DOHH2 (cell line): ENCODE measurements around the gene C9orf152.

Source experiments
- H3F3A ChIP-seq: fragments of 200-600 bp; sonication (generic), shearing (Covaris generic); 2 replicates; pipeline ENCODE4 v1.6.0; 2016; ENCODE audit warnings: antibody characterized with exemption, mild to moderate bottlenecking; ENCODE audit not compliant: control insufficient read depth, insufficient read depth
- H3K27ac ChIP-seq: fragments of 200-600 bp; sonication (generic); 2 replicates; pipeline ENCODE4 v1.5.1; 2014; ENCODE audit warnings: low read depth, mild to moderate bottlenecking, low read length, moderate library complexity
- H3K27me3 ChIP-seq: fragments of 200-600 bp; sonication (generic); 2 replicates; pipeline ENCODE4 v1.6.1; 2014; ENCODE audit warnings: mild to moderate bottlenecking, low read length, mixed read lengths; ENCODE audit not compliant: control insufficient read depth
- H3K36me3 ChIP-seq: fragments of 200-600 bp; sonication (generic); 2 replicates; pipeline ENCODE4 v1.6.1; 2014; ENCODE audit warnings: mild to moderate bottlenecking, low read length, moderate library complexity, mixed read lengths; ENCODE audit not compliant: control insufficient read depth
- H3K4me1 ChIP-seq: fragments of 200-600 bp; sonication (generic); 2 replicates; pipeline ENCODE4 v1.6.1; 2014; ENCODE audit warnings: mild to moderate bottlenecking, low read length, mixed read lengths; ENCODE audit not compliant: control insufficient read depth
- H3K4me2 ChIP-seq: fragments of 200-600 bp; sonication (generic); 2 replicates; pipeline ENCODE4 v1.6.0; 2014; ENCODE audit warnings: mild to moderate bottlenecking, low read length, moderate library complexity
- H3K4me3 ChIP-seq: fragments of 200-600 bp; sonication (generic); 2 replicates; pipeline ENCODE4 v1.5.1; 2014; ENCODE audit warnings: mild to moderate bottlenecking, low read length, mixed read lengths
- H3K79me2 ChIP-seq: fragments of 200-600 bp; sonication (generic); 2 replicates; pipeline ENCODE4 v1.6.1; 2014; ENCODE audit warnings: mild to moderate bottlenecking, low read length, mixed read lengths; ENCODE audit not compliant: control insufficient read depth
- H3K9me2 ChIP-seq: fragments of 200-600 bp; sonication (generic); replicated peaks from 2 replicates; pipeline ENCODE4 v1.6.1; 2014; ENCODE audit warnings: mild to moderate bottlenecking, low read length, mixed read lengths; ENCODE audit not compliant: control insufficient read depth
- H3K9me3 ChIP-seq: fragments of 200-600 bp; sonication (generic); 2 replicates; pipeline ENCODE4 v1.6.1; 2014; ENCODE audit warnings: antibody characterized with exemption, low read length, mixed read lengths; ENCODE audit not compliant: control insufficient read depth, insufficient read depth
- H4K20me1 ChIP-seq: fragments of 200-600 bp; sonication (generic); 2 replicates; pipeline ENCODE4 v1.6.0; 2014; ENCODE audit warnings: low read depth, mild to moderate bottlenecking, antibody characterized with exemption, low read length, moderate library complexity; ENCODE audit not compliant: control insufficient read depth, insufficient read depth
- EZH2phosphoT487 ChIP-seq: fragments of 200-600 bp; sonication (generic); IDR thresholded peaks from 2 replicates; pipeline ENCODE4 v1.6.1; 2017; ENCODE audit warnings: borderline replicate concordance, mild to moderate bottlenecking, antibody characterized with exemption, low read length, moderate library complexity, mixed read lengths
- TF ChIP-seq, protein P1 (sequence below): fragments of 200-600 bp; sonication (generic); IDR thresholded peaks from one replicate; pipeline ENCODE4 v1.5.1; 2014; ENCODE audit warnings: antibody characterized with exemption, mild to moderate bottlenecking, low read depth, low read length; ENCODE audit not compliant: poor library complexity, severe bottlenecking

Gene C9orf152

DNA sequence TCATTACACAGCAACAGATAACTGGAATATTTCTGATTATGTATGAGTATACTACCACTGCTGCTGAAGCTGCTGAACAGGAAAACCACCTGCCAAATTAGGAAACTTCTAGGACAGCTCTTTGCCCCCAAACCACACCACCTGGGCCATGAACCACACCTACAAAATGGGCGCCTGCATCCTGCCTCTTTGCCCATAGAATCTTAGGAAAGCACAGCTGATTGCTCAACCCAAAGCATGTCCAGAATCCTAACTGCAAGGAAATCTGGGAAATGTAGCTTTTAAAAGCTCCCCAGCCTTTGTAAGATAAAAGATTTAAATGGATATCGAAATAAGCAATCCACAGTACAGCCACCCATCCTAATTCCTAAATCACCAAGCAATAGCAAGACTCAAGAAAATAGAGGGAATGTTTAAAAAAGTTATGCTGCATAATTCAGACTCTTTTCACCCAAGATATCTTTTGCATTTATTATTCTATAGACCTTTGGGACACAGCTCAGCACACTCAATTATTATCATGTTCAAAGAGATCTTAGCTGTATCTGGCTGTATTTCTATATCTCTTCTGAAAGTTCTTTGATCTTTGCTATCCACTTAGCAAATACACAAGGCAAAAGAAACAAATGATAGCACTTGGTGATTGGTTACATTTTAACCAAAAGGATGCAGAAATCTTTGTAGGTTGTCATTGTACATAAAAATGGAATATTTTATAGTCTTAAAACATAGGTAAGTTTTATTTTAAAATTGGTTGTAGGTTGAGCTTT is 6.8 kb upstream of the C9orf152 start:
- no peaks in the 10 kb centered on the region for H4K20me1 ChIP-seq
- no peaks in the 10 kb centered on the region for H3K4me1 ChIP-seq
- H3K9me2 ChIP-seq = no peaks in the 10 kb centered on the region
- no peak overlapping the region for H3K4me3 ChIP-seq
- H3K36me3 ChIP-seq = no peaks in the 10 kb centered on the region
- no peaks in the 10 kb centered on the region for H3K79me2 ChIP-seq
- peaks cover 16% of the 10 kb centered on the region for H3K27me3 ChIP-seq
- no peak overlapping the region for H3K4me2 ChIP-seq
- no peak overlapping the region for H3K27ac ChIP-seq
- no peaks in the 10 kb centered on the region for H3F3A ChIP-seq
- H3K9me3 ChIP-seq = no peaks in the 10 kb centered on the region
- TF ChIP-seq, protein P1, sequence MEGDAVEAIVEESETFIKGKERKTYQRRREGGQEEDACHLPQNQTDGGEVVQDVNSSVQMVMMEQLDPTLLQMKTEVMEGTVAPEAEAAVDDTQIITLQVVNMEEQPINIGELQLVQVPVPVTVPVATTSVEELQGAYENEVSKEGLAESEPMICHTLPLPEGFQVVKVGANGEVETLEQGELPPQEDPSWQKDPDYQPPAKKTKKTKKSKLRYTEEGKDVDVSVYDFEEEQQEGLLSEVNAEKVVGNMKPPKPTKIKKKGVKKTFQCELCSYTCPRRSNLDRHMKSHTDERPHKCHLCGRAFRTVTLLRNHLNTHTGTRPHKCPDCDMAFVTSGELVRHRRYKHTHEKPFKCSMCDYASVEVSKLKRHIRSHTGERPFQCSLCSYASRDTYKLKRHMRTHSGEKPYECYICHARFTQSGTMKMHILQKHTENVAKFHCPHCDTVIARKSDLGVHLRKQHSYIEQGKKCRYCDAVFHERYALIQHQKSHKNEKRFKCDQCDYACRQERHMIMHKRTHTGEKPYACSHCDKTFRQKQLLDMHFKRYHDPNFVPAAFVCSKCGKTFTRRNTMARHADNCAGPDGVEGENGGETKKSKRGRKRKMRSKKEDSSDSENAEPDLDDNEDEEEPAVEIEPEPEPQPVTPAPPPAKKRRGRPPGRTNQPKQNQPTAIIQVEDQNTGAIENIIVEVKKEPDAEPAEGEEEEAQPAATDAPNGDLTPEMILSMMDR = no peak
- no peak for TF ChIP-seq EZH2phosphoT487

DNA sequence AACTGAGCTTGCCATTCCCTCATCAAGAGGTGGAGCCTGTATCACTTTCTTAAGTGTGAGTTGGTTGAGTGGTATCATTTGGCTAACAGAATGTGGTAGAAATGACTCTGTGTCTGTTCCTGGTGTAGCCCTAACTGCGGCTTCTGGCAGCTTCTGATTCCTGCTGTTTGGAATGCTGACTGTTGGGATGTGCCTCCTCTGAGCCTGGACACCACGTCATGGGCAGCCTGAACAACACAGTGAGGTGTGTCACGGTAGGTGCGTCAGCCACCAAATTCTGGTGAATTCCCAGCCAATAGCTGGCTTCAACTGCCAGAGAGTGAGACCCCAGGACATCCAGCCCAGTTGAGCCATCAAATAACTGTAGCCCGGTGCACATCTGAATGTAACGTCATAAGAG is 6.1 kb upstream of the C9orf152 start:
- Histone ChIP-seq H3K4me2 (no peak overlapping the region), H3K36me3 (no peaks in the 10 kb centered on the region), H3K9me3 (no peaks in the 10 kb centered on the region), H3K27ac (no peak overlapping the region), H4K20me1 (no peaks in the 10 kb centered on the region), H3K9me2 (no peaks in the 10 kb centered on the region), H3F3A (no peaks in the 10 kb centered on the region), H3K4me3 (no peak overlapping the region), H3K79me2 (no peaks in the 10 kb centered on the region), H3K27me3 (peaks cover 16% of the 10 kb centered on the region), H3K4me1 (no peaks in the 10 kb centered on the region)
- TF ChIP-seq, protein P1 = no peak
- TF ChIP-seq EZH2phosphoT487 = no peak

DNA sequence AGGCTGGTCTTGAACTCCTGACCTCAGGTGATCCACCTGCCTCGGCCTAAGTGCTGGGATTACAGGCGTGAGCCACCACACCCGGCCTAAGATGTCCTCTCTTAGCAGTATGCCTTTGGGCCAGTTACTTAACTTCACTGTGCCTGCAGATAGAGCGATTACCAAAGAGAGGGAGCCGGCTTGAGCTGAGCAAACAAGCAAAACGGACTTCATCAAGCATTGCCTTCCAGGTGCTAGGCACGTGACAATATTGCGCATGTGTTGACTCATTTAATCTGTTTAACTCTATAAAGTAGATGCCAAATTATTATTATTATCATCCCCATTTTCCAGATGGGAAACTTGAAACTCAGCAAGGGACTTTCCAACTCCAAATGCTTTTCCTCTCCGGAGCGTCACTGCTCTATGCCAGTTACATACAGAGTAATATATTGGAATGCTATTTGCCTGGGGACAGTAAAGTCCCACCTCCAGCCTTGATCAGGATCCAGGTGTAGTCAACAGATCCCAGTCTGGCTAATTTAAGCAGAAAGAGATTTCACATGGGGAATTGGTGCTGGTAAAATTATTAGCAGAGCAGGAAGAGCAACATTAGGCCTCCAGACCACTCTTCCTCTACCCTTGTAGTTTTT is 5.6 kb upstream of the C9orf152 start:
- H3K36me3 ChIP-seq = no peaks in the 10 kb centered on the region
- TF ChIP-seq, protein P1 = no peak
- TF ChIP-seq EZH2phosphoT487 = no peak
- no peak overlapping the region for H3K4me2 ChIP-seq
- no peak overlapping the region for H3K27ac ChIP-seq
- no peaks in the 10 kb centered on the region for H3K9me3 ChIP-seq
- H3F3A ChIP-seq = no peaks in the 10 kb centered on the region
- H3K27me3 ChIP-seq = peaks cover 16% of the 10 kb centered on the region
- H3K4me3 ChIP-seq = no peak overlapping the region
- H3K79me2 ChIP-seq = no peaks in the 10 kb centered on the region
- H4K20me1 ChIP-seq = no peaks in the 10 kb centered on the region
- H3K4me1 ChIP-seq = no peaks in the 10 kb centered on the region
- no peaks in the 10 kb centered on the region for H3K9me2 ChIP-seq
